Right atrium auricular region (tissue), 2 donors: Measurements from ENCODE around the gene TFPI. TPM values are rescaled to one million over a fixed set of nuclear protein-coding genes. Genes with fewer than 3 reads are reported as not detected.
"Not testable (repeated sequence)": the region's sequence is repeated elsewhere in the genome, so short reads cannot be mapped to it uniquely, and the experiment has no call there.

Experiments
- DNase-seq: peaks from one replicate; pipeline ENCODE4 v3.0.0-alpha.2; 2019; ENCODE audit warnings: low spot score
- H3K27ac ChIP-seq, 2 donors: fragments of 200-600 bp; sonication (generic); 1 replicate in 1 of 2; 2 replicates in 1 of 2; pipeline ENCODE4 v1.5.1; 2016 to 2019
- H3K27me3 ChIP-seq, 2 donors: fragments of 200-600 bp; sonication (generic); one replicate each; pipeline versions ENCODE4 v1.5.1 to v1.6.0; 2017 to 2019
- H3K36me3 ChIP-seq: fragments of 200-600 bp; sonication (generic); one replicate; pipeline ENCODE4 v1.5.1; 2016
- H3K4me1 ChIP-seq, 2 donors: fragments of 200-600 bp; sonication (generic); one replicate each; pipeline versions ENCODE4 v1.5.1 to v1.6.0; 2017 to 2019
- H3K4me3 ChIP-seq, 2 donors: fragments of 200-600 bp; sonication (generic); 1 replicate in 1 of 2; 2 replicates in 1 of 2; pipeline ENCODE4 v1.5.1; 2017 to 2019; ENCODE audit warnings: mild to moderate bottlenecking in 1 of 2, moderate library complexity in 1 of 2
- H3K9me3 ChIP-seq, 2 donors: fragments of 200-600 bp; sonication (generic); one replicate each; pipeline ENCODE4 v1.5.1; 2019
- CTCF ChIP-seq, 2 donors: fragments of 200-600 bp; sonication (generic); IDR thresholded peaks; one replicate each; pipeline ENCODE4 v1.5.1; 2019; ENCODE audit warnings: antibody characterized with exemption in 2 of 2
- total RNA-seq, 2 donors: library from RNA; depleted of rRNA; stranded (reverse); fragments of >200 nt; gene quantifications; one replicate each; pipeline ENCODE4 v1.1.0, GENCODE V29; 2016

Gene TFPI
- total RNA-seq, 2 donors from 2014 or later: 43.6 to 58.2 TPM

- TF ChIP-seq CTCF (IDR thresholded peaks at IDR 0.05): no peak
- Histone ChIP-seq H3K4me3 (no peak overlapping the region), H3K36me3 (no peaks in the 10 kb centered on the region), H3K27ac (peak overlapping the region; percentile 70 to 82), H3K4me1 (peaks cover 0 to 36% of the 10 kb centered on the region in 2 donors), H3K9me3 (peaks cover 0 to 9% of the 10 kb centered on the region in 2 donors), H3K27me3 (no peaks in the 10 kb centered on the region)
- no peak for DNase-seq
These were observed 12.1 kb downstream of the TFPI start for GRCh38 chr2:187542123-187542522.

GRCh38 chr2:187541086-187542085 lies 12.8 kb downstream of the TFPI start:
- no peak for TF ChIP-seq CTCF (IDR thresholded peaks at IDR 0.05)
- Histone ChIP-seq H3K27me3 (no peaks in the 10 kb centered on the region), H3K9me3 (peaks cover 0 to 9% of the 10 kb centered on the region in 2 donors), H3K4me1 (peaks cover 0 to 32% of the 10 kb centered on the region in 2 donors), H3K4me3 (no peak overlapping the region), H3K27ac (peak overlapping the region; percentile 70 to 82), H3K36me3 (no peaks in the 10 kb centered on the region)
- DNase-seq: no peak

GRCh38 chr2:187538222-187538621 lies 16.0 kb downstream of the TFPI start:
- not testable (repeated sequence) for H3K27me3 ChIP-seq, DNase-seq, H3K4me3 ChIP-seq, H3K27ac ChIP-seq, H3K36me3 ChIP-seq
- H3K9me3 ChIP-seq: peaks cover 0 to 12% of the 10 kb centered on the region in 2 donors
- H3K4me1 ChIP-seq: peaks cover 0 to 19% of the 10 kb centered on the region in 2 donors

- not testable (repeated sequence) for H3K4me3 ChIP-seq, DNase-seq, H3K4me1 ChIP-seq, H3K27ac ChIP-seq, H3K27me3 ChIP-seq, H3K36me3 ChIP-seq
- peaks cover 0 to 12% of the 10 kb centered on the region in 2 donors for H3K9me3 ChIP-seq
These were observed 18.9 kb downstream of the TFPI start for GRCh38 chr2:187535381-187535780.

- DNase-seq: no peak
These were observed 21.7 kb downstream of the TFPI start for GRCh38 chr2:187532333-187533120.

More at GRCh38 chr2:187532333-187533120, 21.7 kb downstream of the TFPI start:
- H3K4me1 ChIP-seq: no peaks in the 10 kb centered on the region
- no peaks in the 10 kb centered on the region for H3K27me3 ChIP-seq
- no peak overlapping the region for H3K4me3 ChIP-seq
- H3K9me3 ChIP-seq: peaks cover 0 to 3% of the 10 kb centered on the region in 2 donors
- no peak overlapping the region for H3K27ac ChIP-seq
- TF ChIP-seq CTCF (IDR thresholded peaks at IDR 0.05): no peak
- no peaks in the 10 kb centered on the region for H3K36me3 ChIP-seq
